Stimulated activated CD4-positive, alpha-beta T cell treated with anti-CD3 and anti-CD28 coated beads, Interleukin-2, amount 100 ng/mL, for 24 hours (primary cell): ENCODE data around the gene VASP.
A peak's percentile ranks its signal among the peaks of the same experiment; 100 is the strongest.

ENCODE experiments used
- DNase-seq, 2 donors: peaks; one replicate each; pipeline ENCODE4 v3.0.0-alpha.2; 2020

Gene VASP

DNA sequence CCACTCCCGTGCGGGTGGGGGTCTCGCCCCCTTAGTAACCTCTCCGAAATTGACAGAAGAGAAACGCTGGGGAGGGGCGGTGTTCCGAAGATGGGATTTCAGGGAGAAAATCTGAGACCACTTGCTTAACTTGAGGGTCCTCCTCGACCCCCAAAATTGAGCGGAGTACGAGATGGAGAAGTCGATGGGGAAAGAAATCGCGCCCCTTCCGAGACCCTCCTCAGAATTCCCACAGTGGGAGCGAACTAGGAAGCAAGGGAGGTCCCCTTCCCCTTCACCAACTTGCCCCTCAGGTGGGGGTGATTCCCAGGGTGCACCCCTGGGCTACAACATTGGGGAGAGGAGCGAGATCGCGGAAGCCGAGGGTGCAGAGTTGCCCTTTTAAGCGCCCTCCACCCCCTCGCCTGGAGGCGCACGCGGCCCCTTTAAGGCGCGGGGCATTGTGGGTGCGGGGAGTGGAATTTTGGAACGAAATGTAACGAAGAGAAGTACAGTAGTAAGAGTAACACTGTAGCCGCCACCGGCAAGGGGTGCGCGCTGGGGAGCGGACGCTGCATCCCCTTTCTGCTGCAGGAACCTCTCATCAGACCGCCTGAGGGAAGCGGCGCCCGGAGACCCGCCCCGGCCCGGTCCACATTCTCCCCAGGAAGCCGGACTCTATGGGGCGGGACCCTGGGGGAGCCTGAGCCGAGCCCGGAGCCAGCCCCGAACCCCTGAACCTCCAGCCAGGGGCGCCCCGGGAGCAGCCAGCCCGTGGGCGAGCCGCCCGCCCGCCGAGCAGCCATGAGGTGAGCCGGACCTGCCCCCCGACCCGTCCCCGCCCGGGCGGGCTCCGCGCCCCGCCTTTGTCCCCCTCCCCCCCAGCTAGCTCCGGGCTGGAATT is at the start of gene VASP:
VASP (plus strand) TSS at position 491 of the 883 bp plus-strand sequence; CDS start at position 784, 293 bp downstream.
- peak; percentile 89 to 93 for DNase-seq

DNA sequence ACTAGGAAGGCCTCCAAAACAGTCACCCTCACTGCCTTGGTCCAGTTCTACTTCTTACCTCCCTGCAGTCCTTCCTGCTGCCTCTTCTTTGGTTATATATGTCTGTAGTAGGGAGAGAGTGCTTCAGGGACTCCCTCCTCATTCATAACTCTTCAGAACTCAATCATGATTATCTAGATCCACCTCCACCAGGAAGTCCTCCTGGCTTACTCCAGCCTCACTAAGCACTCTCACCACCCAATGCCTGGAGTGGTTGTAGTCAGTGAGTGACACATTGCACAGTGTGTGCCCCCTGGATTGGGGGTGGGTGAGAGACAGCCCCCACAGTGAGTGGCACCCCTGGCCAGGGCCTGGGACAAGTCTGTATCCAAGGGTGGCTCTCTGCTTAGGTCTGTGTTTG is 49.5 kb upstream of the VASP start:
- no peak for DNase-seq

DNA sequence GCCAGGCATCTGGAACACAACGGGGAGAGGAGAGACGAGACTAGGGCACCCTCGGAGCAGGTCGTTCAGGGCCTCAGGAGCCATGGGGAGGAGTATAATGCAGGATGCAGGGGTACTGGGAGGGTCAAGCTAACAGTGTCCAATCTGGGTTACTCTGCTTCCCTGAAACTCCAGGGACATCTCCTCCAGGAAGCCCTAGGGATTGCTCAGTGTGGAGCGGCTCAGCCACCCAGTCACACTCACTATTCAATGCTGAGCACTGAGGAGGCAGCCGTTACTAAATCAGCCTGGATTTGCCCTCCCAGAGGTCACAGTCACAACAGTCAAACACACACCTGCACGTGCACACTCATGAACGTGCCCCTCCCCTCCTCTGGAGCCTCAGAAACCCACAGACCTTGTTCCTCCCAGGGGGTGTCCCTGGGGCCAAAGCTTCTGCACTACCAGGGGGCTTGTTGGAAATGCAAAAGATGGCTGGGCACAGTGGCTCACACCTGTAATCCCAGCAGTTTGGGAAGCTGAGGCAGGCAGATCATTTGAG is 46.4 kb upstream of the VASP start:
- DNase-seq: no peak

DNA sequence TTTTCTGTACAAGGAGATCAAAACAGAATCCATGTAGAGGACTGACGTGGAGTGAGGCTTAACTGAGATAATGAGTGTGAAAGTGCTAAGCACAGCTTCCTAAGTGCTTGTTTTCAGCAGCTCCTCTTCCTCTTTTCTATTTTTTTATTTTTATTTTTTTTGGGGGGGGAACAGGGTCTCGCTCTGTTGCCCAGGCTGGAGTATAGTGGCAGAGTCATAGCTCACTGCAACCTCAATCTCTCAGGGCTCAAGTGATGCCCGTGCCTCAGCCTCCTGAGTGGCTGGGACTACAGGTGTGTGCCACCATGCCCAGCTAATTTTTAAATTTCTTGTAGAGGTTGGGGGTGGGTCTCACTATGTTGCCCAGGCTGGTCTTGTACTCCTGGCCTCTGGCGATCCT is 45.1 kb upstream of the VASP start:
- no peak for DNase-seq

DNA sequence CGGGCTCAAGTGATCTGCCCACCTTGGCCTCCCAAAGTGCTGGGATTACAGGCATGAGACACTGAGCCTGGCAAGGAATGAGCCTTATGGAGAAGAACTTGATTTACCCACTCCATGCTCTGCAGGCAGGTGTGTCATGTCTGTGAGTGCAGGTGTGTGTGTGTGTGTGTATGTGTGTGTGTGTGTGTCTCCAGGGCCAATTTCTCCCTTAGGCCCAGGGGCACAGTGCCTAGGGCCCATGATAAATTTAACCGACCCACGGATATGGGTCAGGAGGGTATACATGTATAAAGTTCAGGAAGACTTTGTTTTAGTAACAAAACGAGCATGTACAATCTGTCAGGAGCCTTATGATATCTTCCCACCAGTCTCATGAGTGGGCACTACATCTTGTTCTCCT is 44.0 kb upstream of the VASP start:
- no peak for DNase-seq

DNA sequence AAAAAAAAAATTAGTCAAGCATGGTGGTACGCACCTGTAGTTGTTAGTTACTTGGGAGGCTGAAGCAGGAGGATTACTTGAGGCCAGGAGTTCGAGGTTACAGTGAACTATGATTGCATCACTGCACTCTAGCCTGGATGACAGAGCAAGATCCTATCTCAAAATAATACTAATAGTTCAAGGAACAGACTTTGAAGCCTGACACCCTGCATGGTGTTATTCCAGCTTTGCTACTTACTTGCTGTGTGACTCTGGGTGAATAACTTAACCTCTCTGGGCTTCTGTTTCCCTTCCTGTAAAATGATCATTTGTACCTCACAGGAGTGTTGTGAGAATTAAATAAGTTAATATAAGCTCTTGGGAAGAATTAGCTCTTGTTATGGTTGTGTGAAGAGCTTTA is 43.0 kb upstream of the VASP start:
- no peak for DNase-seq

DNA sequence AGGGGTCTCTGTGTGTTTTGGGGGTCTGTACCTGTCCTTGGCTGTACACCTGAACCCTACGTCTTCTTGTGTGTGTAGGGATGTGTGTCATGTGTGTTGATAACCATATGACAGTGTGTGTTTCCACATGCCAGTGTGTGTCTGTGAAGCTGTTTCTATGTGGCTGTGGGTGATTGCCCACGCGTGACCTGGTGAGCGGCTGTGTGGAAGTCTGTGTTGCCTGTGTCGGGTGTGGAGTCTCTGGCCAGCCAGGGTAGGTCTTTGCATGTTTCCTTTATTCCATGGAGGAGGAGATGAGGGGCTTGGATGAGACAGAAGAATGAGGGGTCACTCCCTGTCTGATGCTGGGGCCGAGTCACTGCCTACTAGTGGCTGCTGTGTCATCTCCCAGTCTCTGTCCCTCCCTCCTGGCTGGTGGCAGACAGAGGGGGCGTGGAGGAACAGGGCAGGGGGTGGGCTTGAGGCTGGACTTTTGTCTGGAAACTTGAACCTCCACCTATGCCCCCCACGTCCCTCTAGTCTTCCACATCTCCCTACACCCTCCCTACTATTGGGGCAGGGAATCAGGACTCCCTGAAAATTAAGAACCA is 42.3 kb upstream of the VASP start:
- no peak for DNase-seq

DNA sequence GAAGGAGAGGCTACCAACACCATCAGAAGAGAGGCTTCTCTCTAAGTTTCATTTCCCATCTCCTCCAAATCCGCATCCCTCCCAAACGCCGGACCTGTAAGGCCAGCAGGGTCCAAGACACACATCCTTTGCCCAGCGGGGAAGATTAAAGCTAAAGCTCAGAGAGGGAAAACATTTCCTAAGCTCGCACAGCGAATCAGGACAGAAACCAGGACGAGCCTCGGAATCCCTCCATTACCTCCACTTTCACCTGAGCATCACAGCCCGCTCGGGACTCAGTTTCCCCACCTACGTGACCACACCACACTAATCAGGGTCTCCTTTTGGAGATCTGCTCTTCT is 40.2 kb upstream of the VASP start:
- DNase-seq: no peak

DNA sequence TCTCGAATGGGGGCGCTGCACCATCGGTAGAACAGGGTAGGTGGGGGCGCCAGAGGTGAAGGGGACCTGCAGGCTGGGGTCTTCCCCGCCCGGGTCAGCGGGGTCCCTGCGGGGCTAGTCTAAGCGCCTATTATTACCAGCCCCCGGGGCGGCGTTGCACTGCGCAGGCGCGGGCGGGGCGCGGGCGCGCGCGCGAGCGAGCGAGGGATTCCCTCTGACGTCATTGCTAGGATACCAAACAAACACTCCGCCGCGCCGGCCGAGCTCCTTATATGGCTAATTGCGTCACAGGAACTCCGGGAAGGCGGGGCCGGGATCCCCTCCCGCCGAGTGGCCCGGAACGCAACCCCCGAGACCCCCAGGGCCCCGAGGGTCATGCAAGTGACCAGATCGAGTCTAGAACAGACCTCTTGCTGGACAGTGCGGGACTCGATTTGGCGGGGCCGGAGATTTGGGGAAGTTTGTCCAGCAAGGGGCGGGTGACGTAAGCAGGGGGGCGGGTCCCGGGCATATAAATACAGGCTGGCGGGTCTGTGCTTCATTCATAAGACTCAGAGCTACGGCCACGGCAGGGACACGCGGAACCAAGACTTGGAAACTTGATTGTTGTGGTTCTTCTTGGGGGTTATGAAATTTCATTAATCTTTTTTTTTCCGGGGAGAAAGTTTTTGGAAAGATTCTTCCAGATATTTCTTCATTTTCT is 39.7 kb upstream of the VASP start, which contains the start of gene FOSB:
FOSB (plus strand) TSS at position 541 of the 703 bp plus-strand sequence. CDS start 591 bp downstream, outside the sequence.
- peak; percentile 91 to 94 for DNase-seq

DNA sequence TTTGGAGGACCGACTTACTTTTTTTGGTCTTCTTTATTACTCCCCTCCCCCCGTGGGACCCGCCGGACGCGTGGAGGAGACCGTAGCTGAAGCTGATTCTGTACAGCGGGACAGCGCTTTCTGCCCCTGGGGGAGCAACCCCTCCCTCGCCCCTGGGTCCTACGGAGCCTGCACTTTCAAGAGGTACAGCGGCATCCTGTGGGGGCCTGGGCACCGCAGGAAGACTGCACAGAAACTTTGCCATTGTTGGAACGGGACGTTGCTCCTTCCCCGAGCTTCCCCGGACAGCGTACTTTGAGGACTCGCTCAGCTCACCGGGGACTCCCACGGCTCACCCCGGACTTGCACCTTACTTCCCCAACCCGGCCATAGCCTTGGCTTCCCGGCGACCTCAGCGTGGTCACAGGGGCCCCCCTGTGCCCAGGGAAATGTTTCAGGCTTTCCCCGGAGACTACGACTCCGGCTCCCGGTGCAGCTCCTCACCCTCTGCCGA is 39.1 kb upstream of the VASP start:
- DNase-seq: peak; percentile 47 to 56

DNA sequence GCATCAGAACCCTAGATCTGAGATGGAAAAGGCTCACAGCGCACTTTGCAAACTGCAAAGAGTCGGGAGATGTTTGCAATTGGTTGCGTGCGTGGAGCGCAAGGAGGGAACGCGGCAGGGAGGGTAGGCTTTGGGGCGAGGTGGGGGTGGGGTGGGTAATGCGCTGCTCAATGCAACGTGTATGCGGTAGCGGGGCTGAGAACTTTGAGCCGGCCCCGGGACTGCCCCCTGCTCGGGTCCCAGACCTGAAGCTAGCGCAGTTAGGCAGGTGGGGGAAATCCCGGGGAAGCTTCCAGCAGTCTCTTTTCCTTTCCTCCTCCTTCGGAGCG is 38.5 kb upstream of the VASP start:
- DNase-seq: no peak

DNA sequence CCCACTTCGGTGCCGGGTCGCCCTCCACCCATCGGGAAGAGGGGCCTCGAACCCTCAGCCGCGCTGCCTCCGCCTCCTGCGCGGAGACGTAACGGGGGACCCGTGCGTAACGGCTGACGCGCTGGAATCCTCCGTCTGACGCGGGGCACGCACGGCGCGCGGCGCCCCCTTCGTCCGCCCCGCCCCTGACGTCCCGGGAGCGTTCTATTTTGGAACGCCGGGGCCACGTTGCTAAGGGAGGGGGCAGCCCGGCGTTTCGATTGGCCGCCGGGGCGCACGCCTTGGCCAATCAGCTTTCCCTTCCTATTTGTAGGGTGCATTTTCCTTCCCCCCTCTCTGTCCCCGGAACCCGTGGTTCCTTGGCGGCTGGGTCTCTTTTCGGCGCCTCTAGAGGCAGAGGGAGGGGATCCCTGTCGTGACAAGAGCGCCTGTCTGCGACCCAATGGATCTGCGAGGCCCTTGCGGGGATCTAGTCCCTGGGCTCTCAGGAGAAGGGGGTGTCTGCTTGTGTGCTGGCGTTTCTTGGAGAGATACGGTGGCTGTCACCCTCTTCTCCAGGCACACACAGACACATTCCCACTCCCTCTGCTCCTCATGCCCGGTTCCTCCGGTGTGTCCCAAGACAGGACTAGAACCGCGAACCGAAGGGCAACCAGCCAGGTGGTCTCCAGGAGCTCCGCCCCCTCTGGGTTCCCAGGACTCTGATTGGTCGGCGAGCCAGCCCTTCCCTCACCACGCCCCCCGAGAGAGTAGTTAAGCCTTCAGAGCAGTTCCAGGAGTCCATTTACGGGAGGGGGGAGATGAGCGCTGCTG is 37.9 kb upstream of the VASP start:
- peak; percentile 93 to 95 for DNase-seq

DNA sequence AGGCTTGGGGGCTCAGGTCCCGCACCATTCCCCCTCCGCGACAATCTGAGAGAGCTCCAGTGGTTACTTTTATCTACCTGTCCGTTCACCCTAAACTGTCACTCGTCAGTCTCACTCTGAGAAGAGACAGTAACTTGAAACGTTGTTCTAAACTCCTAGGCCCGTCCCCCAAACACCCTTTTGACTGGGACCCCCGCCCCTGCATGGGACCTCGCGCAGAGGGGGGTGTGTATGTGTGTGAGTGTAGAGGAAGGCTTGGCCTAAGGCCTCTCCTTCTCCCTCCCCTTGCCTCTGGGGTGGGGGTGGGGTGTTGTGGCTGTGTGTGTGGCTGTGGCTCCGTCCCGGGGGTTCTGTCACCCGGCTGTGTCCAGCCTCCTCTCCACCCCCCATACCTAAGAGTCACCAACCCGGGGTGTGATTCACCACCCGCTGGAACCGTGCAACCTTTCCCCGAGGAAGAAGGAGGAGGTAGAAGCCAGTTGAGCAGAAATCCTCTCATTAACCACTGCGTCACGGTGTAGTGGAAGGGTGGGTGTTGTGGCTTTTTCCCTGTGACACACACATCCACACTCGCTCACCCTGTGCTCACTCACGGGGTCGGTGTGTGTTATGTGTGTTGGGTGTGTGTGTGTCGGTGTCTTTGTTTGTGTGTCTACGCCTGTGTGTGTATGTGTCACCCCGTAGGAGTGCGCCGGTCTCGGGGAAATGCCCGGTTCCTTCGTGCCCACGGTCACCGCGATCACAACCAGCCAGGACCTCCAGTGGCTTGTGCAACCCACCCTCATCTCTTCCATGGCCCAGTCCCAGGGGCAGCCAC is 37.1 kb upstream of the VASP start:
- peak in 1 of 2 donors; percentile 45 for DNase-seq

DNA sequence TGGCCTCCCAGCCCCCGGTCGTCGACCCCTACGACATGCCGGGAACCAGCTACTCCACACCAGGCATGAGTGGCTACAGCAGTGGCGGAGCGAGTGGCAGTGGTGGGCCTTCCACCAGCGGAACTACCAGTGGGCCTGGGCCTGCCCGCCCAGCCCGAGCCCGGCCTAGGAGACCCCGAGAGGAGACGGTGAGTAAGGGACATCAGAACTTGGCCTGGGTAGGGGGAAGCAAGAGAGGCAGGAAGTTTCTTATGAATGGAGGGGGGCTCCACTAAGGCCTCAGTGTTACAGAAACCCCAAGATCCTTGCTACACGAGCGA is 36.6 kb upstream of the VASP start:
- DNase-seq: no peak

DNA sequence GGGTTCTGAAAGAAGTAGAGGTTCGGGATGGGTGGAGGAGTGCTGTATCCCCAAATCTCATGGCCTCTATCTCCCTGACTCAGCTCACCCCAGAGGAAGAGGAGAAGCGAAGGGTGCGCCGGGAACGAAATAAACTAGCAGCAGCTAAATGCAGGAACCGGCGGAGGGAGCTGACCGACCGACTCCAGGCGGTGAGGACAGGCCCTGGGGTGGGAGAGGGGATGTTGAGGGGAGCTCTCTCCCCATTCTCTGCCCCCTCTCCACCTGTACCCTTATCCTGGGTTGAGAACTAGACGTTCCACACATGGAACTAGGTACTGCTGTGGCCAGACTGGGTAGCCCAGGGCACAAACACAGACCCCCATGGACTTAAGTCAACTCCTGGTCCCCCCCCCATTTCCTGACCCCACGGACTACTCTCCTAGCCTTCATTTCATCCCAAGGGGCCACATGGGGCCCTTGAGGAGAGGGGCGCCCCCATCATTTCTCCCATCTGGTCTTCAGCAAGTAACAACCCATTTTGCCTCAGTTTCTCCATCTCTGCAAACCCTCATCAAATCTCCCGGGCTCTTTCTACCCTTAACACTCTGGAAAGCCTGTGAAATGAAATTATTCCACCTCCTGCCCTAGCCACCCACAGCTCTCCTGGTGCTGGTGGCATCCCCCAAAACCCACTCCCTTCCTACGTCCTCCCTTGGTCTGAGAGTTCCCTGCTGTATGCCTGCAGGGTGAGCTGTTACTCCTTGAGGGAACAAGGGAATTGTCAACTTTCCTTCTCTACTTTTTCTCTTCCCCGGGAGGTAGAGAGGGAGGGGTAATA is 36.0 kb upstream of the VASP start:
- no peak for DNase-seq

DNA sequence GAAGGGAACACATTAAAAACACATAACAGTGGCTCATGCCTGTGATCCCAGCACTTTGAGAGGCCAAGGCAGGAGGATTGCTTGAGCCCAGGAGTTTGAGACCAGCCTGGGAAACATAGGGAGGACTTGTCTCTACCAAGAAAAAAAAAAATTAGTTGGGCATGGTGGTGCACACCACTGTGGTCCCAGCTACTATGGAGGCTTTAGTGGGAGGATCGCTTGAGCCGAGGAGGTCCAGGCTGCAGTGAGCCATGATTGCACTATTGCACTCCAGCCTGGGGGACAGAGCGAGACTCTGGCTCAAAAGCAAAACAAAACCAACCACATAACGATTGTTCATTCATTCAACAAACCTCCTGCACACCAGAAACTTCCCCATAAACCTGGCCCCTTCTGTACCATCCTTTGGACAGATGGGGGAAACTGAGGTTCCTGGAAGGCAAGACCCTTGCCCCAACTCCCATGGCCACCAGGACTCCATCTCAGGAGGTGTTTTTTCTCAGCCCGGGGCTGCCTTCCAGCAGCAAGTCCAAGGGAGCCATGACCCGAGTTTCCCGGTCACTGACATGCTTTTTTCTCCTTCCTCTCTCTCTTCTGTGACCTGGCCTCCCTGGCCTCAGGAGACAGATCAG is 35.2 kb upstream of the VASP start:
- no peak for DNase-seq

DNA sequence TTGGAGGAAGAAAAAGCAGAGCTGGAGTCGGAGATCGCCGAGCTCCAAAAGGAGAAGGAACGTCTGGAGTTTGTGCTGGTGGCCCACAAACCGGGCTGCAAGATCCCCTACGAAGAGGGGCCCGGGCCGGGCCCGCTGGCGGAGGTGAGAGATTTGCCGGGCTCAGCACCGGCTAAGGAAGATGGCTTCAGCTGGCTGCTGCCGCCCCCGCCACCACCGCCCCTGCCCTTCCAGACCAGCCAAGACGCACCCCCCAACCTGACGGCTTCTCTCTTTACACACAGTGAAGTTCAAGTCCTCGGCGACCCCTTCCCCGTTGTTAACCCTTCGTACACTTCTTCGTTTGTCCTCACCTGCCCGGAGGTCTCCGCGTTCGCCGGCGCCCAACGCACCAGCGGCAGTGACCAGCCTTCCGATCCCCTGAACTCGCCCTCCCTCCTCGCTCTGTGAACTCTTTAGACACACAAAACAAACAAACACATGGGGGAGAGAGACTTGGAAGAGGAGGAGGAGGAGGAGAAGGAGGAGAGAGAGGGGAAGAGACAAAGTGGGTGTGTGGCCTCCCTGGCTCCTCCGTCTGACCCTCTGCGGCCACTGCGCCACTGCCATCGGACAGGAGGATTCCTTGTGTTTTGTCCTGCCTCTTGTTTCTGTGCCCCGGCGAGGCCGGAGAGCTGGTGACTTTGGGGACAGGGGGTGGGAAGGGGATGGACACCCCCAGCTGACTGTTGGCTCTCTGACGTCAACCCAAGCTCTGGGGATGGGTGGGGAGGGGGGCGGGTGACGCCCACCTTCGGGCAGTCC is 34.5 kb upstream of the VASP start:
- DNase-seq: no peak

DNA sequence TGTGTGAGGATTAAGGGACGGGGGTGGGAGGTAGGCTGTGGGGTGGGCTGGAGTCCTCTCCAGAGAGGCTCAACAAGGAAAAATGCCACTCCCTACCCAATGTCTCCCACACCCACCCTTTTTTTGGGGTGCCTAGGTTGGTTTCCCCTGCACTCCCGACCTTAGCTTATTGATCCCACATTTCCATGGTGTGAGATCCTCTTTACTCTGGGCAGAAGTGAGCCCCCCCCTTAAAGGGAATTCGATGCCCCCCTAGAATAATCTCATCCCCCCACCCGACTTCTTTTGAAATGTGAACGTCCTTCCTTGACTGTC is 34.0 kb upstream of the VASP start:
- DNase-seq: no peak

DNA sequence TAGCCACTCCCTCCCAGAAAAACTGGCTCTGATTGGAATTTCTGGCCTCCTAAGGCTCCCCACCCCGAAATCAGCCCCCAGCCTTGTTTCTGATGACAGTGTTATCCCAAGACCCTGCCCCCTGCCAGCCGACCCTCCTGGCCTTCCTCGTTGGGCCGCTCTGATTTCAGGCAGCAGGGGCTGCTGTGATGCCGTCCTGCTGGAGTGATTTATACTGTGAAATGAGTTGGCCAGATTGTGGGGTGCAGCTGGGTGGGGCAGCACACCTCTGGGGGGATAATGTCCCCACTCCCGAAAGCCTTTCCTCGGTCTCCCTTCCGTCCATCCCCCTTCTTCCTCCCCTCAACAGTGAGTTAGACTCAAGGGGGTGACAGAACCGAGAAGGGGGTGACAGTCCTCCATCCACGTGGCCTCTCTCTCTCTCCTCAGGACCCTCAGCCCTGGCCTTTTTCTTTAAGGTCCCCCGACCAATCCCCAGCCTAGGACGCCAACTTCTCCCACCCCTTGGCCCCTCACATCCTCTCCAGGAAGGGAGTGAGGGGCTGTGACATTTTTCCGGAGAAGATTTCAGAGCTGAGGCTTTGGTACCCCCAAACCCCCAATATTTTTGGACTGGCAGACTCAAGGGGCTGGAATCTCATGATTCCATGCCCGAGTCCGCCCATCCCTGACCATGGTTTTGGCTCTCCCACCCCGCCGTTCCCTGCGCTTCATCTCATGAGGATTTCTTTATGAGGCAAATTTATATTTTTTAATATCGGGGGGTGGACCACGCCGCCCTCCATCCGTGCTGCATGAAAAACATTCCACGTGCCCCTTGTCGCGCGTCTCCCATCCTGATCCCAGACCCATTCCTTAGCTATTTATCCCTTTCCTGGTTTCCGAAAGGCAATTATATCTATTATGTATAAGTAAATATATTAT is 33.3 kb upstream of the VASP start:
- DNase-seq: no peak
